Activated T-cell treated with anti-CD3 and anti-CD28 coated beads for 48 hours (primary cell): ENCODE data around the gene DHX38.

ENCODE experiments used
- DNase-seq: peaks from one replicate; pipeline ENCODE4 v3.0.0-alpha.2; 2020; ENCODE audit warnings: low read depth

The DHX38 gene

GRCh38 chr16:72122308-72122707, 28.7 kb downstream of the DHX38 start:
- no peak for DNase-seq

- no peak for DNase-seq
Measured at GRCh38 chr16:72122916-72123315, 29.3 kb downstream of the DHX38 start.

- no peak for DNase-seq
Measured at GRCh38 chr16:72123426-72123825, 29.8 kb downstream of the DHX38 start.

GRCh38 chr16:72124148-72124547, 30.5 kb downstream of the DHX38 start:
- no peak for DNase-seq

GRCh38 chr16:72124761-72125634, 31.4 kb downstream of the DHX38 start:
- peak; percentile 53 for DNase-seq

- DNase-seq, result no peak
Measured at GRCh38 chr16:72125635-72126428, 32.2 kb downstream of the DHX38 start.

- DNase-seq, result no peak
Measured at GRCh38 chr16:72126429-72126765, 32.8 kb downstream of the DHX38 start.

GRCh38 chr16:72128701-72129100, 35.1 kb downstream of the DHX38 start:
- no peak for DNase-seq

GRCh38 chr16:72129976-72130656, 36.5 kb downstream of the DHX38 start:
- no peak for DNase-seq

GRCh38 chr16:72131036-72131435, 37.4 kb downstream of the DHX38 start:
- DNase-seq, result no peak

- DNase-seq, result no peak
Measured at GRCh38 chr16:72132726-72133125, 39.1 kb downstream of the DHX38 start.

GRCh38 chr16:72134507-72134906, 40.9 kb downstream of the DHX38 start:
- no peak for DNase-seq

- DNase-seq, result no peak
Measured at GRCh38 chr16:72137380-72138063, 43.9 kb downstream of the DHX38 start.

GRCh38 chr16:72138064-72138572, 44.5 kb downstream of the DHX38 start:
- no peak for DNase-seq

- no peak for DNase-seq
Measured at GRCh38 chr16:72139908-72140307, 46.3 kb downstream of the DHX38 start.

- no peak for DNase-seq
Measured at GRCh38 chr16:72142476-72142875, 48.8 kb downstream of the DHX38 start.

- DNase-seq, result no peak
Measured at GRCh38 chr16:72149676-72150464, 56.2 kb downstream of the DHX38 start.

GRCh38 chr16:72159386-72159785, 65.7 kb downstream of the DHX38 start:
- no peak for DNase-seq

- no peak for DNase-seq
Measured at GRCh38 chr16:72159801-72160200, 66.2 kb downstream of the DHX38 start.

GRCh38 chr16:72162105-72162692, 68.6 kb downstream of the DHX38 start:
- no peak for DNase-seq
